Measurements from ENCODE around the gene CABP7.

CABP7 gene

DNA sequence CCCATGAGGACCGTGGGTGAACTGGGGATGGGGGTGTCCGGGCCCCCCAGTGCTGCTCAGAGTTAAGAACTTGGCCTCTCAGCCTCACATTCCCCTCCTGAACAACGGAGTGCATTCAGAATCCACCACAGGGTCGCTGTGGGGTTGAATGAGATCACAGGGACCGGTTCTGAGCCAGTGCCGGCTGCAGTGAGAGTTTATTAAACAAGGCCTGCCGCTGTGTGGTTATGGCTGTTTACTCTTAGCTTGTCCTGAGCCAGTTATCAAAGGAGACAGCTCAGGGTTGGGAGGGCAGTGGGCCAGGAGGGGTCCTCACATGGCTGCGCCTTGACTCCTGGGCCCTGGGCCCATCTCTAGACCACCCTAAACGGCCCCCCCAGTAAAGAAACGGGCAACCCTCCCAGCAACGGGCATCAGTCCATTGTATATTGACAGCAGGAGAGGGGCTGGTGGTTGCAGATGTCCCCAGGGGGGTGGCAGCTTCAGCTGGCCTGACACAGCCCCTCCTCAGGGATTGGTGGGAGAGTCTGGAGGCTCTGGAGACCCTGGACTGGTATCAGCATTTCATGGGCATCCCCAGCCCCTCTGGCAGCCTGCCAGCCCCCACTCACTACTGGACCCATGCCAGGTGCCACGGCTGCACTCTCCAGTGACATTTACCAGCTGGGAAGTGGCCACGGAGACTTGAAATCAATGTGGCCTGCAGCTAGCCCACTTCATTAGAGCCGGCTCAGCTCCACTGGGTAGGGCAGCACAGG lies 15.1 kb upstream of the CABP7 start:
- no peak overlapping the region for H3K4ac ChIP-seq (ENCODE audit: low read depth in 1 of 2, low read length in 2 of 2)
- no peak overlapping the region for H4K8ac ChIP-seq (ENCODE audit: low read length)
- H3K9me3 ChIP-seq (ENCODE audit: control insufficient read depth, low read length): no peaks in the 10 kb centered on the region
- no peaks in the 10 kb centered on the region for H3K79me1 ChIP-seq (replicated peaks; ENCODE audit: low read length, poor library complexity, severe bottlenecking)
- no peak overlapping the region for H3K18ac ChIP-seq (ENCODE audit: low read depth in 1 of 2, low read length in 2 of 2)
- no peak overlapping the region for H2BK15ac ChIP-seq (ENCODE audit: low read depth, poor library complexity, severe bottlenecking)
- no peak overlapping the region for H2AFZ ChIP-seq (ENCODE audit: low read depth, low read length)
- H3K27ac ChIP-seq (ENCODE audit: low read length, poor library complexity, severe bottlenecking): no peak overlapping the region
- H2BK12ac ChIP-seq (ENCODE audit: low read length in 2 of 2): no peak overlapping the region
- no peak overlapping the region for H3K14ac ChIP-seq (ENCODE audit: low read length in 2 of 2)
- peak overlapping the region in 1 of 2 experiments; percentile 51 for H3K23ac ChIP-seq (ENCODE audit: low read length in 2 of 2)
- no peak overlapping the region for H2BK5ac ChIP-seq (ENCODE audit: low read depth, low read length, poor library complexity, severe bottlenecking)
- H2AK5ac ChIP-seq (ENCODE audit: low read length, severe bottlenecking): no peak overlapping the region
- no peak overlapping the region for H2BK120ac ChIP-seq (ENCODE audit: low read depth, low read length)
- no peaks in the 10 kb centered on the region for H3K36me3 ChIP-seq (ENCODE audit: control insufficient read depth in 1 of 2, insufficient read depth in 2 of 2, low read depth in 1 of 2, low read length in 2 of 2)
- no peak overlapping the region for H3K4me2 ChIP-seq (ENCODE audit: low read length, poor library complexity, severe bottlenecking)
- peaks cover 15 to 87% of the 10 kb centered on the region in 2 experiments for H3K27me3 ChIP-seq (ENCODE audit: control insufficient read depth in 1 of 2, insufficient read depth in 1 of 2, low read length in 2 of 2)
- peak; percentile 69 for DNase-seq
- H3K4me1 ChIP-seq (ENCODE audit: control insufficient read depth, insufficient read depth, low read depth, low read length): peaks cover 50% of the 10 kb centered on the region
- H4K91ac ChIP-seq (ENCODE audit: low read length): no peak overlapping the region
- WGBS: 45% methylated on average over 10 of the region's 14 CpGs
- H3K4me3 ChIP-seq (ENCODE audit: insufficient read depth in 1 of 2, low read depth in 1 of 2, low read length in 2 of 2): no peak overlapping the region
- no peak overlapping the region for H3K9ac ChIP-seq (ENCODE audit: low read length)

GRCh38 chr22:29705651-29706050 lies 14.2 kb upstream of the CABP7 start:
- Histone ChIP-seq H3K4ac (ENCODE audit: low read depth in 1 of 2, low read length in 2 of 2) (no peak overlapping the region), H4K8ac (ENCODE audit: low read length) (no peak overlapping the region), H3K18ac (ENCODE audit: low read depth in 1 of 2, low read length in 2 of 2) (no peak overlapping the region), H4K91ac (ENCODE audit: low read length) (no peak overlapping the region), H2BK15ac (ENCODE audit: low read depth, poor library complexity, severe bottlenecking) (no peak overlapping the region), H3K79me1 (replicated peaks; ENCODE audit: low read length, poor library complexity, severe bottlenecking) (no peaks in the 10 kb centered on the region), H3K4me1 (ENCODE audit: control insufficient read depth, insufficient read depth, low read depth, low read length) (peaks cover 45% of the 10 kb centered on the region), H3K4me3 (ENCODE audit: insufficient read depth in 1 of 2, low read depth in 1 of 2, low read length in 2 of 2) (no peak overlapping the region), H2BK120ac (ENCODE audit: low read depth, low read length) (no peak overlapping the region), H3K14ac (ENCODE audit: low read length in 2 of 2) (no peak overlapping the region), H2AK5ac (ENCODE audit: low read length, severe bottlenecking) (no peak overlapping the region), H3K27ac (ENCODE audit: low read length, poor library complexity, severe bottlenecking) (no peak overlapping the region), H2BK12ac (ENCODE audit: low read length in 2 of 2) (no peak overlapping the region), H3K27me3 (ENCODE audit: control insufficient read depth in 1 of 2, insufficient read depth in 1 of 2, low read length in 2 of 2) (peaks cover 20 to 93% of the 10 kb centered on the region in 2 experiments), H3K9me3 (ENCODE audit: control insufficient read depth, low read length) (no peaks in the 10 kb centered on the region), H3K23ac (ENCODE audit: low read length in 2 of 2) (no peak overlapping the region), H2BK5ac (ENCODE audit: low read depth, low read length, poor library complexity, severe bottlenecking) (no peak overlapping the region), H3K36me3 (ENCODE audit: control insufficient read depth in 1 of 2, insufficient read depth in 2 of 2, low read depth in 1 of 2, low read length in 2 of 2) (no peaks in the 10 kb centered on the region), H3K9ac (ENCODE audit: low read length) (no peak overlapping the region), H2AFZ (ENCODE audit: low read depth, low read length) (no peak overlapping the region), H3K4me2 (ENCODE audit: low read length, poor library complexity, severe bottlenecking) (no peak overlapping the region)
- 78% methylated on average over 7 of the region's 7 CpGs for WGBS
- DNase-seq: no peak

DNA sequence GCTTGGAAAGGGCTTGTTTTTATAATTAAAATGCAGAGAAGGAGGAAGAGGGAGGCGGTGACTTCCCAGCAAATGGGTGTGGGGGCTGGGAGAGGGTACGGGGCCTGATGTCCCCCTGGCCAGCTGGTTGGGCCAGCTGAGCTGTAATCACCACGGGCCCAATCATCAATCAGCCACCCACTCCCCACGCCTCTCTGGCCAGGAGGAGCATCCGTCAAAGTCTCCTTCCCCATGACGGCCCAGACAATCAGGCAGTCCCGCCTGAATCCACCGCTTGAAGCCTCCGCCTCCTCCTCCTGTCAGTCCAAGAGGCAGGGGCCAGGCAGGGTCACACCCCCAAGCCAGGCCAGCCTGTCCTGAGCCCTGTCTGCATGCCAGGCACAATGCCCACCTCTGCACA lies 13.3 kb upstream of the CABP7 start:
- no peak for DNase-seq
- no peak overlapping the region for H2BK15ac ChIP-seq (ENCODE audit: low read depth, poor library complexity, severe bottlenecking)
- no peaks in the 10 kb centered on the region for H3K79me1 ChIP-seq (replicated peaks; ENCODE audit: low read length, poor library complexity, severe bottlenecking)
- no peak overlapping the region for H2AK5ac ChIP-seq (ENCODE audit: low read length, severe bottlenecking)
- no peaks in the 10 kb centered on the region for H3K9me3 ChIP-seq (ENCODE audit: control insufficient read depth, low read length)
- no peak overlapping the region for H2AFZ ChIP-seq (ENCODE audit: low read depth, low read length)
- whole genome bisulfite sequencing: 35% methylated on average over 8 of the region's 9 CpGs
- no peak overlapping the region for H3K4me3 ChIP-seq (ENCODE audit: insufficient read depth in 1 of 2, low read depth in 1 of 2, low read length in 2 of 2)
- no peak overlapping the region for H2BK12ac ChIP-seq (ENCODE audit: low read length in 2 of 2)
- no peak overlapping the region for H2BK5ac ChIP-seq (ENCODE audit: low read depth, low read length, poor library complexity, severe bottlenecking)
- no peak overlapping the region for H3K27ac ChIP-seq (ENCODE audit: low read length, poor library complexity, severe bottlenecking)
- H3K18ac ChIP-seq (ENCODE audit: low read depth in 1 of 2, low read length in 2 of 2): no peak overlapping the region
- peak overlapping the region in 1 of 2 experiments; percentile 71 for H3K14ac ChIP-seq (ENCODE audit: low read length in 2 of 2)
- peaks cover 28 to 92% of the 10 kb centered on the region in 2 experiments for H3K27me3 ChIP-seq (ENCODE audit: control insufficient read depth in 1 of 2, insufficient read depth in 1 of 2, low read length in 2 of 2)
- H3K4me2 ChIP-seq (ENCODE audit: low read length, poor library complexity, severe bottlenecking): no peak overlapping the region
- H3K4ac ChIP-seq (ENCODE audit: low read depth in 1 of 2, low read length in 2 of 2): no peak overlapping the region
- H4K8ac ChIP-seq (ENCODE audit: low read length): no peak overlapping the region
- no peak overlapping the region for H4K91ac ChIP-seq (ENCODE audit: low read length)
- H3K23ac ChIP-seq (ENCODE audit: low read length in 2 of 2): no peak overlapping the region
- H3K4me1 ChIP-seq (ENCODE audit: control insufficient read depth, insufficient read depth, low read depth, low read length): peaks cover 40% of the 10 kb centered on the region
- H2BK120ac ChIP-seq (ENCODE audit: low read depth, low read length): no peak overlapping the region
- no peak overlapping the region for H3K9ac ChIP-seq (ENCODE audit: low read length)
- H3K36me3 ChIP-seq (ENCODE audit: control insufficient read depth in 1 of 2, insufficient read depth in 2 of 2, low read depth in 1 of 2, low read length in 2 of 2): no peaks in the 10 kb centered on the region

GRCh38 chr22:29707010-29707409 lies 12.8 kb upstream of the CABP7 start:
- Histone ChIP-seq H2BK5ac (ENCODE audit: low read depth, low read length, poor library complexity, severe bottlenecking) (no peak overlapping the region), H3K4me3 (ENCODE audit: insufficient read depth in 1 of 2, low read depth in 1 of 2, low read length in 2 of 2) (no peak overlapping the region), H3K36me3 (ENCODE audit: control insufficient read depth in 1 of 2, insufficient read depth in 2 of 2, low read depth in 1 of 2, low read length in 2 of 2) (no peaks in the 10 kb centered on the region), H2BK15ac (ENCODE audit: low read depth, poor library complexity, severe bottlenecking) (no peak overlapping the region), H3K4ac (ENCODE audit: low read depth in 1 of 2, low read length in 2 of 2) (no peak overlapping the region), H2AFZ (ENCODE audit: low read depth, low read length) (no peak overlapping the region), H3K18ac (ENCODE audit: low read depth in 1 of 2, low read length in 2 of 2) (no peak overlapping the region), H3K27ac (ENCODE audit: low read length, poor library complexity, severe bottlenecking) (no peak overlapping the region), H2BK12ac (ENCODE audit: low read length in 2 of 2) (no peak overlapping the region), H4K8ac (ENCODE audit: low read length) (no peak overlapping the region), H2BK120ac (ENCODE audit: low read depth, low read length) (no peak overlapping the region), H3K4me1 (ENCODE audit: control insufficient read depth, insufficient read depth, low read depth, low read length) (peaks cover 35% of the 10 kb centered on the region), H3K23ac (ENCODE audit: low read length in 2 of 2) (no peak overlapping the region), H3K27me3 (ENCODE audit: control insufficient read depth in 1 of 2, insufficient read depth in 1 of 2, low read length in 2 of 2) (peaks cover 33 to 91% of the 10 kb centered on the region in 2 experiments), H3K4me2 (ENCODE audit: low read length, poor library complexity, severe bottlenecking) (no peak overlapping the region), H3K79me1 (replicated peaks; ENCODE audit: low read length, poor library complexity, severe bottlenecking) (no peaks in the 10 kb centered on the region), H3K14ac (ENCODE audit: low read length in 2 of 2) (no peak overlapping the region), H4K91ac (ENCODE audit: low read length) (no peak overlapping the region), H3K9me3 (ENCODE audit: control insufficient read depth, low read length) (no peaks in the 10 kb centered on the region), H3K9ac (ENCODE audit: low read length) (no peak overlapping the region), H2AK5ac (ENCODE audit: low read length, severe bottlenecking) (no peak overlapping the region)
- no peak for DNase-seq
- WGBS: 89% methylated on average over 18 of the region's 18 CpGs

Data from mesenchymal stem cell (in vitro differentiated cells and primary cell).